ENCODE measurements around the gene CLIP3.
"Not testable (repeated sequence)": the region's sequence is repeated elsewhere in the genome, so short reads cannot be mapped to it uniquely, and the experiment has no call there.

CLIP3 gene

DNA sequence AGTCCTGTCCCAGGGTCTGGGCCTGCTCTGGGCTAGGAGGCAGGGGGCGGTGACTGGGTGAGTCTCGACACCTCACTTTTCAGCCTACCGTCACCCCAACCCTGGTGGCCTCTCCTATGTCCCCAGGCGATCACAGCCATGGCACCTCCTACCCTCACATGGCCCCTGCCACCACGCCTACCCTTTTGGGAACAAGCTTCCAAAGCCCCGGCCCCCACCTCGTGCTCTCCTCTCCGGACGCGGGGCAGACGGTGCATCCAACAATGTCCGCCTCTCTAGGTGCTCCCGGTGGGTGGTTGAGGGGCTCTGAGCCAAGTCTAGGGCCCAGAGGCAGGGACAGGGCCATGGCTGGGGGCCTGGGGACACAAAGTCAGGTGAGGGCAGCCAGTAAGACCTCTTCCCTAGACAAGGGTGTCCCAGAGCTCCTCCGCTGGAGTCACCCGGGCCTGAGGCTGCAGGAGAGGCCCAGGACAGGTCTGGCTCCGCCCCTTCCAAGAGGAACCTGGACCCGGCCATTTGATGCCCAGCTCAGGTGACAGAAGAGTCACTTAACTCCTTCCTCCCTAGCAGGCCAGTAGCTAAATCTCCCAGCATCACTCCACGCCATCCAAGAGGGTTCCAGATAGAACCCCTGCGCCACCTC is 24.2 kb downstream of the CLIP3 start, which contains the start of gene SYNE4:
TSS of gene SYNE4 (minus strand) at position 478 of the 643 bp plus-strand sequence. CDS start at position 346, 132 bp downstream.
- peak; percentile 85 for FAIRE-seq

DNA sequence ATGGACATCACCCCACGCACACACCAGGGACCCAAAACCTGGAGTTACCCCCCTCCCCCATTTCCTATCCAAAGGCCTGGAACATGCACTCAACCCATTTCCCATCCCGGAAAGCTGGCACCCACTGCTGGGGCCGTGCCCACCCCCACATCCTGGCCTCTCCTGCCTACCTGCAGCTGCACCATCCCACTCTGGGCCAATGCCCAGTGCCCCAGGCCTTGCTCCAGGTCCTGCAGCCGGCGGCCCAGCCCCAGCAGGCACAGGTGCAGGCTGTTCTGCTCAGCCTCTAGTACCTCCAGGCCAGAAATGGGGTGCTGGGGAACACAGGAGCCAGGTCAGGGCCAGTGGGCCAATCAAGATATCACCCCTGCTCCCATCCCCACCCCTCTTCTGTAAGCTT is 25.7 kb downstream of the CLIP3 start:
- no peak for FAIRE-seq

- no peak for FAIRE-seq
These were observed 29.4 kb downstream of the CLIP3 start for GRCh38 chr19:36003284-36003683.

GRCh38 chr19:36001605-36002004 is 31.1 kb downstream of the CLIP3 start:
- FAIRE-seq, result no peak

DNA sequence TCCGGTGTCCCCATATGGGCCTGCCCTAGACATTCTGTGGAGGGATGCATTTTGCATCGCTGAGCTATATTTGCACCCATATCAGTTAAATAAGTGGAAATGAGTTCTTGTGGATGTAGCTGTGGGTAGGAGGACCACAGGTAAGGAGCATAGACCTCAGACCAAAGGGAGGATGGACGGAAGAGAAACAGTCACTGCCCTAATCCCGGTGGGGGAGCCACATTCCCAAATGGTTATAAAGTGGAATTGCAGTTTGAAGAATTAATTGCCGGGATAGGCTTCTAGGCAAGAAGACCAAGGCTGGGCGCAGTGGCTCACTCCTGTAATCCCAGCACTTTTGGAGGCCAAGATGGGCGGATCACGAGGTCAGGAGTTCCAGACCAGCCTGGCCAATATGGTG is 35.9 kb downstream of the CLIP3 start:
- FAIRE-seq, result no peak

GRCh38 chr19:35995048-35995993 is 37.4 kb downstream of the CLIP3 start, which contains the start of gene SDHAF1:
Gene SDHAF1 (plus strand): TSS chr19:35995188. CDS start chr19:35995275, 87 bp downstream.
- FAIRE-seq, result peak; percentile 82

GRCh38 chr19:35993923-35994598 is 38.6 kb downstream of the CLIP3 start:
- FAIRE-seq, result no peak

- no peak for FAIRE-seq
These were observed 39.5 kb downstream of the CLIP3 start for GRCh38 chr19:35992907-35993765.

DNA sequence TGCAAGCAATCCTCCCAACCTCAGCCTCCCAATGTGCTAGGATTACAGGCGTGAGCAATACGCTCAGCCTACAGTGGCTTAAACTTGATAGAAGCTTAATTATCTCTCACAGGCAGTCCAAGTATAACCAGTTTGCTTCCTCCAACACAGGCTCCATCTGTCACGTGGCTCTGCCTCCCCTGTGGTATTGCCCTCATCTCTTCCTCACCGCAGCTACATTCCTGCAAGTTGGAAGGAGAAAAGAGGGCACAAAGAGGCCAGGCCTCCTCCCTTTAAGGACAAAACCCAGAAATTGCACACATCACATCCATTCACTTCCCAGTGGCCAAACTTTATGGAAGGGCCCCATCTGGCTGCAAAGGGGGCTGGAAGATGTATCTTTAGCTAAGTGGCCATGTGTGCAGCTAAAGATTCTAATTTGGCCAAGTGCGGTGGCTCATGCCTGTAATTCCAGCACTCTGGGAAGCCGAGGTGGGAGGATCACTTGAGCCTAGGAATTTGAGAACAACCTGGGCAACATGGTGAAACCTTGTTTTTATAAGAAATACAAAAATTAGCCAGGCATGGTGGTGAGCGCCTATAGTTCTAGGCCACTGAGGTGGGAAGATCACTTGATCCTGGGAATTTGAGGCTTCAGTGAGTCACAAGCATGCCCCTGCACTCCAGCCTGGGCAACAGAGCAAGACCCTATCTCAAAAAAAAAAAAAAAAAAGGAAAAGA is 40.8 kb downstream of the CLIP3 start:
- FAIRE-seq, result no peak

DNA sequence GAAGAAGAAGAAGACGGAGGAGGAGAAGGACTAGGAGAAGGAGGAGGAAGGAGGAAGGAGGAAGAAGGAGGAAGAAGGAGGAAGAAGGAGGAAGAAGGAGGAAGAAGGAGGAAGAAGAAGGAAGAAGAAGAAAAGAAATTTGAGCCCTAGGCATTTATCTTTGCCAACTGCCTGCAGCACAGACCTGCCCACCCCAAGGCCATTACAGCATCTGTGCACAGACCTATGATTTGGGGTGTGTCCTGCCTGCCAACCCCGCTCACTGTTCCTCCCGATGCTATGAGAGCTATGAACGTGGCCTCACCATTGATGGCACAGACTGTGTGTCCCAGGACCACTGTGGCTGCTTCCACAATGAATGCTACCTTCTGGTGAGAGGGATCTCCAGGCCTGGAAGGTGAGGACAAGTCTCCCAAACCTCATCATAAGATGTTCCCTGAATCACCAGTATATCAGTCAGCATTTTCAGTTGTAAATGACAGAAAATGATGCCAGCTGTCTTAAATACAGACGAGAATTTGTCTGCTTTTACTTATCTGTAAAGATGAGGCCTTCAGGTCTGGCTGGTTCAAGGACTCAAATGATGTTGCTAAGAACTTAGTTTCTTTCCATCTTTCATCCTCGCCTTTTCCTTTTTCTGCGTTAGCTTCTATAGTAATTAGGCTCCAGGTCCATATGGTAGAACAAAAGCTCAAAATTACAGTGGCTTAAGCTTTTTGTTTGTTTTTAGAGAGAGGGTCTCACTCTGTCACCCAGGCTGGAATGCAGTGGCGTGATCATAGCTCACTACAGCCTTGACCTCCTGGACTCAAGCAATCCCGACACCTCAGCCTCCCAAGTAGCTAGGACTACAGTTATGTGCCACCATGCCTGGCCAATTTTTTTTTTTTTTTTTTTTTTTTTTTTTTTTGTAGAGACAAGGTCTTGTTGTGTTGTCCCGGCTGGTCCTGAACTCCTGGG is 41.6 kb downstream of the CLIP3 start:
- FAIRE-seq, result no peak

- no peak for FAIRE-seq
These were observed 42.5 kb downstream of the CLIP3 start for GRCh38 chr19:35990156-35990555.

DNA sequence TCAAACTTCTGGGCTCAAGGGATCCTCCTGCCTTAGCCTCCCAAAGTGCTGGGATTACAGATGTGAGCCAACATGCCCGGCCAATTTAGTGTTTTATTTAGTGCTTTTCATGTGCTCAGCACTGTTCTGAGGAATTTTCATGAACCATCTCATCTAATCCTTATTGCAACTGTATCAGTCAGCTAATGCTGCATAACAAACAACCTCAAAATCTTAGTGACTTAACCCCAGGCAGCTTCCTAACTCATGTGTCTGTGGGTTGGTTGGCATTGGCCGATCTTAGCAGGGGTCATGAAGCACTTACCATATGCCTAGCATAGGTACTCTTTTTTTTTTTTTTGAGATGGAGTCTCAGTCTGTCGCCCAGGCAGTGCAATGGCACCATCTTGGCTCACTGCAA is 43.8 kb downstream of the CLIP3 start:
- FAIRE-seq, result no peak

- FAIRE-seq, result no peak
These were observed 45.1 kb downstream of the CLIP3 start for GRCh38 chr19:35987571-35987896.

DNA sequence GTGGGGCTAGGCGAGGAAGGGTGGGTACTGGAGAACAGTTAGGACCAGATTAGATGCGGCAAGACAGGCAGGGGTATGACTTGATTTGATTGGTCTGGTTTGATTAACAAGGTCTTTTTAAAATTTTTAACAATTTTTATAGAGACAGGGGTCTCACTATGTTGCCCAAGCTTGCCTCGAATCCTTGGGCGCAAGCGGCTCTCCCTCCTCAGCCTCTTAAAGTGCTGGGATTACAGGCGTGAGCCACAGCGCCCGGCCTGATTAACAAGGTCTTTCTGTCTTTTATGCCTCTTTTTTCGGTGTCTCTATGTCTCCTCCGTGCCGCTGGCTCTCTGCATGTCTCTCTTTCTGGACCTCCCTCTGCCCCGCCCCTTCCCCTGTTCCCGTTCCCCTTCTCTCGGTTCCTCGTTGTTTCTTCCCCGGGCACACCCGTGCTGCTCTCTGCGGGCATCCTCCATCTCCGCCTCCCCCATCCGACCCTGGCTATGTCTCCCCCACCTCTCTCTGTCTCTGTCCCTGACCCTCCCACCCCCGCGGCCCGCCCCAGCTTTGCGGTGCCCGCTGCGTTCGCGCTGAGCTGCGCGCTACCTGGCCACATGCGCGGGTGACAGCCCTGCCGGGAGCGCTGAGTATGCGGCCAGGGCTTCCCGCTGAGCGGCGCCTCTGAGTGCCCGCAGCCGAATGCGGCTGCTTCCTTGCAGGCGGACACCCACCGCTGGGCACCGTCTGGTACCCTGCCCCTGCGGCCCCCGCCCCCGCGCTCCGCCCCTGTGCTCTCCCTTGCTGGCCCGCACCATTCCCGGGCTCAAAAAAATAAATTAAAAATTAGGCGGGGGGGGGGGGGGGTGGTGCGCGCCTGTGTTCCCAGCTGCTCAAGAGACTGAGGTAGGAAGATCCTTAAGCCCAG is 45.8 kb downstream of the CLIP3 start:
- FAIRE-seq, result no peak

DNA sequence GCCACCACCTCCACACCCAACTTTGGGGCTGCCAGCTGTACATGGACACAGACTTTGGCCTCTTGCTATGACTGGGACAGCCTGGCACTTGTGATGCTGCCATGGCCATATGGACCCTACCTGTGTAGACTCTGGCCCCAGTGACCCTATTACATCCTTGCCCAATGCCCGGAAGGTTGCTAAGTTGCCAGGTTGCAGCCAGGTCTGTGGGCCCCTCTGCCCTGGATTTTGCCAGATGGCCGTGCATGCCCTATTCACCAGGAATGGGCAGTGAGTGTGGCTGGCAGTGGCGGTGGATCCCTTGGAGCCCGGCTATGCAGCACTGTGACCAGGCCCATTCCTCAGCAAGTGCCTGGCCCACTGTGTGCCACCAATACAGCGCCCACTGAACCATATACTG is 46.6 kb downstream of the CLIP3 start:
- FAIRE-seq, result no peak

DNA sequence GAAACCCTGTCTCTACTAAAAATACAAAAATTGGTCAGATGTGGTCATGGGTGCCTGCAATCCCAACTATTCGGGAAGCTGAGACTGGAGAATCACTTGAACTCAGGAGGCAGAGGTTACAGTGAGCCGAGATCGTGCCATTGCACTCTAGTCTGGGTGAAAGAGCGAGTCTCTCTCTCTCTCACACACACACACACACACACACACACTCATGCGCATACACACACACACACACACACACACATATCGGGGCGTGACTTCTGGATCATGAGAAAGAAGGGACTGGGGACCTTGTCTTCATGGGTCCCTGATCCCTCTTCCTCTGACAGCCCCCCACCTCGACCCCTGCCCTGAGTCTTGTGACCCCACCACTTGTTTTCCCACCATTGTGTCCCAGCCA is 49.5 kb downstream of the CLIP3 start:
- no peak for FAIRE-seq

DNA sequence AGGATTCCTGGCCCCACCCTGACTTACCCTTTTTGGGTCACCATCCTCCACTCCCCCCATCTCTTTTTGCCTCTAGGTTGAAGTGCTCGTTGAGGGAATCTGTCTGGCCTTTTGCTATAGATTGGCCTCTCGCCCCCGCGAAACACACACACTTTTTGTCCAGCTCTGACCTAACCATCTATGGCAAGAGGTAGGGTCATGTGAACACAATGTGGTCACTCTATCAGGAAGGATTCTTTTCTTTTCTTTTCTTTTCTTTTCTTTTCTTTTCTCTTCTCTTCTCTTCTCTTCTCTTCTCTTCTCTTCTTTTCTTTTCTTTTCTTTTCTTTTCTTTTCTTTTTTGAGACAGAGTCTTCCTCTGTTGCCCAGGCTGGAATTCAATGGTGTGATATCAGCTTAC is 51.7 kb downstream of the CLIP3 start:
- FAIRE-seq, result not testable (repeated sequence)

GRCh38 chr19:35978832-35979365 is 53.8 kb downstream of the CLIP3 start:
- FAIRE-seq, result no peak

DNA sequence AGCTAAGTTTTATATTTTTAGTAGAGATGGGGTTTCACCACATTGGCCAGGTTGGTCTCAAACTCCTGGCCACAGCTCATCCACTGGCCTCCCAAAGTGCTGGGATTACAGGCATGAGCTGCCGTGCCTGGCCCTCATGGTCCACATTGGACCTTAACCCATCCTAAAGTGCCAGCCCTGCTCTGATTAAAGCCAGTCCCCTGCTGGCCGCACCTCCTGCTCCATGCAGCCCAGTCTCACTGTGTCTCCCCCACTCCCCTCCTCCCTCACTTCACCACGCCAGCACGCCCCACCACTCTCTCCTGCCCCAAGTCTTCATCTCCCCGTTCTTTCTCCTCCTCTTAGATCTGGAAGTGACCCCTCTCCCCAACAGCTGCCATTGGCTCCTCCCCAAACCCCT is 54.4 kb downstream of the CLIP3 start:
- no peak for FAIRE-seq
